GM23248 (cell line): ENCODE measurements around the gene DERA. TPM values are rescaled to one million over a fixed set of nuclear protein-coding genes. Genes with fewer than 3 reads are reported as not detected.

Experiments used
- DNase-seq: peaks from one replicate; pipeline ENCODE4 v3.0.0-alpha.2; 2015
- H2AFZ ChIP-seq: fragments of 200-600 bp; sonication (generic); 2 replicates; pipeline ENCODE4 v1.6.1; 2016; ENCODE audit warnings: antibody characterized with exemption
- H3F3A ChIP-seq: fragments of 200-600 bp; sonication (generic); 2 replicates; pipeline ENCODE4 v1.6.1; 2016; ENCODE audit warnings: mild to moderate bottlenecking, antibody characterized with exemption, mixed run types; ENCODE audit not compliant: insufficient read depth
- H3K27ac ChIP-seq: fragments of 200-600 bp; sonication (generic); 2 replicates; pipeline ENCODE4 v1.5.1; 2016; ENCODE audit warnings: mild to moderate bottlenecking
- H3K27me3 ChIP-seq: fragments of 200-600 bp; sonication (generic); replicated peaks from 2 replicates; pipeline ENCODE4 v1.6.1; 2016; ENCODE audit warnings: mild to moderate bottlenecking; ENCODE audit not compliant: insufficient read depth
- H3K36me3 ChIP-seq: fragments of 200-600 bp; sonication (generic); 2 replicates; pipeline ENCODE4 v1.6.1; 2016; ENCODE audit warnings: low read depth, mild to moderate bottlenecking
- H3K4me1 ChIP-seq: fragments of 200-600 bp; sonication (generic); 2 replicates; pipeline ENCODE4 v1.6.1; 2016; ENCODE audit warnings: mild to moderate bottlenecking; ENCODE audit not compliant: insufficient read depth
- H3K4me2 ChIP-seq: fragments of 200-600 bp; sonication (generic); one replicate; pipeline ENCODE4 v1.6.1; 2016; ENCODE audit warnings: mild to moderate bottlenecking; ENCODE audit not compliant: unreplicated experiment
- H3K4me3 ChIP-seq: fragments of 200-600 bp; sonication (generic); 2 replicates; pipeline ENCODE4 v1.5.1; 2016; ENCODE audit warnings: mild to moderate bottlenecking
- H3K79me2 ChIP-seq: fragments of 200-600 bp; sonication (generic); 2 replicates; pipeline ENCODE4 v1.6.1; 2016; ENCODE audit warnings: mild to moderate bottlenecking; ENCODE audit not compliant: insufficient read depth
- H3K9ac ChIP-seq: fragments of 200-600 bp; sonication (generic); 2 replicates; pipeline ENCODE4 v1.6.1; 2016; ENCODE audit warnings: mild to moderate bottlenecking
- H3K9me2 ChIP-seq: fragments of 200-600 bp; sonication (generic); 2 replicates; pipeline ENCODE4 v1.6.1; 2016; ENCODE audit warnings: mixed run types, mild to moderate bottlenecking, moderate library complexity; ENCODE audit not compliant: insufficient read depth
- H3K9me3 ChIP-seq: fragments of 200-600 bp; sonication (generic); one replicate; pipeline ENCODE4 v1.6.1; 2017; ENCODE audit warnings: low read depth
- H4K20me1 ChIP-seq: fragments of 200-600 bp; sonication (generic); 2 replicates; pipeline ENCODE4 v1.6.0; 2016; ENCODE audit not compliant: insufficient read depth
- EZH2 ChIP-seq: fragments of 200-600 bp; sonication (generic); IDR thresholded peaks from 2 replicates; pipeline ENCODE4 v1.6.1; 2018; ENCODE audit warnings: antibody characterized with exemption, mild to moderate bottlenecking; ENCODE audit not compliant: insufficient read depth, poor library complexity, severe bottlenecking
- EZH2phosphoT487 ChIP-seq: fragments of 200-600 bp; sonication (generic); IDR thresholded peaks from 2 replicates; pipeline ENCODE4 v1.6.1; 2018; ENCODE audit warnings: antibody characterized with exemption, moderate library complexity, mild to moderate bottlenecking, low read depth; ENCODE audit not compliant: insufficient read depth
- WGBS, 2 experiments: methylation state at CpG; one replicate each; pipeline ENCODE4 v1.1.6; 2015 to 2017; ENCODE audit warnings: low lambda C conversion rate in 2 of 2, low coverage in 1 of 2; ENCODE audit errors: missing lambda C conversion rate in 2 of 2; 5-methylcytosine and 5-hydroxymethylcytosine counted together
- in situ Hi-C: fragments of 300-500 bp; cut with MboI; formaldehyde crosslinking; loops from 2 replicates; pipeline ENCODE4 v1.15.0; 2020
- polyA plus RNA-seq: library from polyadenylated mRNA; unstranded; fragments of >200 nt; fragmentation: Nextera tagmentation; extraction: Ambion mirVana; gene quantifications from 2 replicates; pipeline ENCODE4 v1.2.1, GENCODE V29; 2016
- total RNA-seq: library from RNA; depleted of rRNA; stranded (reverse); fragments of >200 nt; shearing (Covaris generic); gene quantifications from 2 replicates; pipeline ENCODE4 v1.2.3, GENCODE V29; 2014

The DERA gene
- total and polyA plus RNA-seq, 2 experiments from 2014 or later, result 47.3 to 70.5 TPM

DNA sequence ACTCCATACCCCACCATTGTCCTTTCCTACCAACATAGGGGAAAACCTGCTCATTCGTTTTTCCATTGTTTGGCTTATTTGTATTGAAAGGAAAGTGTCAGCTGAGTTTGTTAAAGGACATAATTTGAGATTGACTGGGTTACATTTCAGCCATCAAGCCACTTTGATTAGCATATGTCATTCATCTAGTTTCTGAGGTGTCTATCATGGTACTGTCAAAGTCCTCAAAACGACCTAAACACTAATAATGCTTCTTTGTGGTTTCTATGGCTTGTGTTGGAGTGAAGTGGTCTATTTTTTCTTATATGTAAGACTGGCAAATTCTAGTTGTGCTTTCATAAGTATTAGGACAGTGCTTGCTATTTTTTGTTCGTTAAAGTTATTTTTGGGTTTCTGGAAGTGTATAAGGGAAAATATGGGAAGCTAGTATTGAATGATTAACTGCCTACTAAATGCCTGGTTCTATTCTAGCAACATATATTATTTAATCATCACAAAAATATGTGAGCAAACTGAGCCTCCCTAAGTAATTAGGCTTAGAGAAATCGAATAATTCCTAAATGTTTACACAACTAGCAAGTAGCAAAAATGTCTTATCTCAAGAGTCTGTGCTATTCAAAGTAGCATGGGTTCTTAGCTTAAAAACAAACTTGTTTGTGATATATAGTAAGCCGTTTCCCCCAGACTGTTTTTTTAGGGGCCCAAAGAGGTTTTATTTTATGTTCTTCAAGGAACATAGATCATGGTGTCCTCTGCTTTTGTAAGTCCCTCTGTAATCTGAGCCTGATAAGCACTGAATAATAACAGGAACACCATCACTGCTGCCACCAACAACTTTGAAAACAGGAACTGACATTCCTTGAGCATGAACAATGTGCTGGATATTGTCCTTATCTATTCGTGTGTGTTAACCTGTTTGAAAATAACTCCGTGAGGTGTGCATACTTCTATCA, 67.1 kb downstream of the DERA start:
- WGBS, 2 experiments, result 49 to 55% methylated on average over 7 of the region's 7 CpGs
- no peaks in the 10 kb centered on the region for H3K36me3 ChIP-seq
- DNase-seq, result peak; percentile 44
- H3K9me2 ChIP-seq, result no peaks in the 10 kb centered on the region
- H3K4me3 ChIP-seq, result peak overlapping the region; percentile 5; the same call in 1 of the 2 replicates
- H3K9ac ChIP-seq, result no peak overlapping the region
- no peaks in the 10 kb centered on the region for H4K20me1 ChIP-seq
- no peaks in the 10 kb centered on the region for H3K9me3 ChIP-seq
- H3K4me2 ChIP-seq, result peak overlapping the region; percentile 63
- peaks cover 58% of the 10 kb centered on the region for H3F3A ChIP-seq
- 0 out of 2 replicates have a peak overlapping the region, but pooled peaks have one; percentile 1 for H2AFZ ChIP-seq
- no peaks in the 10 kb centered on the region for H3K27me3 ChIP-seq
- in situ Hi-C loops, result no loop called here
- H3K27ac ChIP-seq, result peak overlapping the region; percentile 70
- H3K4me1 ChIP-seq, result peaks cover 54% of the 10 kb centered on the region
- TF ChIP-seq EZH2, result no peak
- no peak for TF ChIP-seq EZH2phosphoT487
- no peaks in the 10 kb centered on the region for H3K79me2 ChIP-seq

DNA sequence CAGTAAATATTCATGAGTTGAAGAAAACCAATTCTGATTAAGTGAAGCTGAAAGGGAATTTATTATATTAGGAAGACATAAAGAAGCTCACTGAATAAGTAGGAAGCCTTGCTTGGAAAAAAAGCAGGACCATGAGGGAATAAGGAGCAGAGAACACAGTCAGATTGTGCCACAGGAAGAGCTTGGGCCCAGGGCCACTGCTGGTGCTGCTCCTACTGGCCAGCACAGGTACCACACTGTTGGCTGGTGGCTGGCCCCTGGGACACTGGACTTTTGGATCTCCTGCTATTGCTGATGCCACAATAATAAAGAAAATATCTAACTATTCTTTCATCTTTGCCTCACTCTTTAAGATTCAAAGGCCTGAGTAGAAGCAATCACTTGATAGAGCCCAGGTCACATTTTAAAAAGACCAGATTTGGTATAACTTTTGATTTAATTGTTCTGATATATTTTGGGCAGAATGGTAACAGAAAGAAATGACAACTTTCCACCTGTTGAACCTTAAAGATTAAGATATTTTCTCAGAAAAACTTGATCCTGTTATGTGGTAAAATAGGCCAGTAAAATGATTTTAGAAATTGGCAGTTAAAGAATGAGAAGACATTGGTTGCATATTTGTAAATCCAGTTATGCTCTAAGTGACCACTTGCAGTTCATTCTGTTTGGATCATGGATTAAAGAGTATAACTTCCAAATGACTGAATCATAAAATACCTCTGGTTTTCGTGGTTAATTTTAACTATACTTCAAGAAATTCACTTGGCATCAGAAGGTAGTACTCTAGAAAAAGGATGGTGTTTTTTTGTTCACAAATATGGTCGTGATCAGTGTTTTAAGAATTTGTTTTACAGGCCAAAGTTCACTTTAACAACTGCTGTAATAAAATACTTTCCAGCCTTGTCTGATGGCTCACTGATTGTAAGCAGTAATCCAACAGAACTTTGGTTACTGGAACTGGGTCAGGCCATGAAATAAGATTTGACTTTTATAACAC, 68.3 kb downstream of the DERA start:
- H4K20me1 ChIP-seq, result no peaks in the 10 kb centered on the region
- peaks cover 62% of the 10 kb centered on the region for H3F3A ChIP-seq
- H3K79me2 ChIP-seq, result no peaks in the 10 kb centered on the region
- no peaks in the 10 kb centered on the region for H3K9me2 ChIP-seq
- peak; percentile 90 for DNase-seq
- H3K9ac ChIP-seq, result peak overlapping the region; percentile 31
- no peak for TF ChIP-seq EZH2phosphoT487
- no peak for TF ChIP-seq EZH2
- H2AFZ ChIP-seq, result 0 out of 2 replicates have a peak overlapping the region, but pooled peaks have one; percentile 1
- in situ Hi-C loops, result loop anchor here (10.0 kb wide), 1 partner anchor 375 kb away; no protein-coding TSS in a partner anchor
- peaks cover 62% of the 10 kb centered on the region for H3K4me1 ChIP-seq
- H3K4me3 ChIP-seq, result peak overlapping the region; percentile 31; the same call in 1 of the 2 replicates
- H3K36me3 ChIP-seq, result no peaks in the 10 kb centered on the region
- WGBS, 2 experiments, result 0% methylated on average over 2 of the region's 2 CpGs
- H3K9me3 ChIP-seq, result no peaks in the 10 kb centered on the region
- peak overlapping the region; percentile 73 for H3K4me2 ChIP-seq
- no peaks in the 10 kb centered on the region for H3K27me3 ChIP-seq
- H3K27ac ChIP-seq, result peak overlapping the region; percentile 70

DNA sequence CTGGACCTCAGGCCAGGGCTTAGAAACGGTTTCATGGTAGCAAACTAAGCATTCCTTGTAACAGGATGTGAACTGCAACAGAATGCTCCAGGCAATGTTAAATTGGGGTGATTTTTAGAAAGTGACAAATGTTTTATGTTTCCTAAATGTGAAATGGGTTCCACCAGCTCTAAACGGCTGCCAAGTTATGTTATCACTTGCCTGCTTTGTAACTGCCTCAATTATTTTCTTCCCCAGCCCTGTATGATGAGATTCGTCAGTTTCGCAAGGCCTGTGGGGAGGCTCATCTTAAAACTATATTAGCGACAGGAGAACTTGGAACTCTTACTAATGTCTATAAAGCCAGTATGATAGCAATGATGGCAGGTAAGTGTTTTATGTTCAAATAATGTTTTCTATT, 70.9 kb downstream of the DERA start:
- WGBS, 2 experiments, result 37 to 46% methylated on average over 5 of the region's 5 CpGs
- H3K9me3 ChIP-seq, result no peaks in the 10 kb centered on the region
- no peak overlapping the region for H3K9ac ChIP-seq
- no peaks in the 10 kb centered on the region for H3K9me2 ChIP-seq
- peaks cover 62% of the 10 kb centered on the region for H3K4me1 ChIP-seq
- no peak for TF ChIP-seq EZH2phosphoT487
- no peak for TF ChIP-seq EZH2
- no peaks in the 10 kb centered on the region for H3K79me2 ChIP-seq
- peak overlapping the region; percentile 23 for H3K27ac ChIP-seq
- peak overlapping the region; percentile 37 for H3K4me2 ChIP-seq
- H2AFZ ChIP-seq, result no peak overlapping the region
- H3K4me3 ChIP-seq, result no peak overlapping the region
- H4K20me1 ChIP-seq, result no peaks in the 10 kb centered on the region
- H3K36me3 ChIP-seq, result no peaks in the 10 kb centered on the region; the same call in 1 of the 2 replicates
- H3K27me3 ChIP-seq, result no peaks in the 10 kb centered on the region
- in situ Hi-C loops, result loop anchor here (10.0 kb wide), 1 partner anchor 373 kb away; no protein-coding TSS in a partner anchor
- DNase-seq, result peak; percentile 51
- peaks cover 62% of the 10 kb centered on the region for H3F3A ChIP-seq
